Measurements from ENCODE around the gene WDR86.

DNA sequence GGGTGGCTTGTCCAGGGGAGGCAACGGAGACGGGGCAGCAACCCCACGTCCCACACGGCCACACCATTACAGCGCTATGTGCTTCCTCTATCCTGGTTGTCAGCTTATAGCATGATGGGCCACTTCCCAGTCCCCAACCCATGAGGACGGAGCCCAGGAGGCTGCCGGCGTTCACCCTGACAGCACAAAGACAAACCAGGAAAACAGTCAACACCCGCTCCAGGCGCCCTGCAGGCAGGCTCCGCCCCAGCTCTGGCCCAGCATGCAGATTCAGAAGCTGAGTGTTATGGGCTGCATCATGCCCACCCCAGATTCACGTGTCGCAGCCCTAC is 14.8 kb downstream of the WDR86 start:
- TF ChIP-seq EZH2phosphoT487 (IDR thresholded peaks at IDR 0.05; ENCODE audit: insufficient read depth, low read depth) = no peak
- no peak for TF ChIP-seq EZH2 (IDR thresholded peaks at IDR 0.05; ENCODE audit: insufficient read depth, poor library complexity, severe bottlenecking)
